BLaER1 (cell line): ENCODE results near the gene KLF13.
A peak's percentile ranks its signal among the peaks of the same experiment; 100 is the strongest.

Experiments used
- H3K27ac ChIP-seq: shearing (Covaris generic); formaldehyde crosslinking; 2 replicates; pipeline ENCODE4 v1.8.1; 2022
- H3K27me3 ChIP-seq: shearing (Covaris generic); formaldehyde crosslinking; 2 replicates; pipeline ENCODE4 v1.8.1; 2022
- H3K36me3 ChIP-seq: shearing (Covaris generic); formaldehyde crosslinking; 2 replicates; pipeline ENCODE4 v1.8.1; 2022
- H3K4me1 ChIP-seq: shearing (Covaris generic); formaldehyde crosslinking; 2 replicates; pipeline ENCODE4 v1.8.1; 2022
- H3K4me2 ChIP-seq: shearing (Covaris generic); formaldehyde crosslinking; 2 replicates; pipeline ENCODE4 v1.8.1; 2022
- H3K4me3 ChIP-seq: shearing (Covaris generic); formaldehyde crosslinking; 2 replicates; pipeline ENCODE4 v1.8.1; 2022
- H3K9ac ChIP-seq: shearing (Covaris generic); formaldehyde crosslinking; 2 replicates; pipeline ENCODE4 v1.8.1; 2022
- H3K9me3 ChIP-seq: shearing (Covaris generic); formaldehyde crosslinking; 2 replicates; pipeline ENCODE4 v1.8.1; 2022
- H4K20me1 ChIP-seq: shearing (Covaris generic); formaldehyde crosslinking; 2 replicates; pipeline ENCODE4 v1.8.1; 2022
- Cebpa-rat ChIP-seq: shearing (Covaris generic); IDR thresholded peaks from 2 replicates; pipeline ENCODE4 v1.8.1; 2022

Gene KLF13

DNA sequence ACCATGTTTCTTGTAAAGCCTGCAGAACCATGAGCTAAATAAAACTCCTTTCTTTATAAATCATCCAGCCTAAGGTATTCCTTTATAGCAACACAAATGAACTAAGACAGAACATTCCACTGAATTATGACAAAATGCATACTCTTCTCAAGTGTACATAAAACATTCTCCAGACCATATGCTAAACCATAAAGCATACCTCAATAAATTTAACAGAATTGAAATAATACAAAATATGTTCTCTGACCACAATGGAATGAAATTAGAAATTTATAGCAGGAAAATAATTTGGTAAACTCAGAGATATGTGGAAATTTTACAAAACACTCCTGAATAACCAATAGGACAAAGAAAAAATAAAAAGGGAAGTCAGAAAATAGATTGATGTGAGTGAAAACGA lies 88.6 kb downstream of the KLF13 start:
- no peaks in the 10 kb centered on the region for H3K27me3 ChIP-seq
- peaks cover 17% of the 10 kb centered on the region for H3K9me3 ChIP-seq
- H3K4me1 ChIP-seq: peaks cover 24% of the 10 kb centered on the region
- H3K4me3 ChIP-seq: no peak overlapping the region
- H3K27ac ChIP-seq: no peak overlapping the region
- H4K20me1 ChIP-seq: no peaks in the 10 kb centered on the region
- peak overlapping the region; percentile 20; the same call in 1 of the 2 replicates for H3K4me2 ChIP-seq
- no peaks in the 10 kb centered on the region for H3K36me3 ChIP-seq
- H3K9ac ChIP-seq: no peak overlapping the region
- TF ChIP-seq Cebpa-rat: no peak

DNA sequence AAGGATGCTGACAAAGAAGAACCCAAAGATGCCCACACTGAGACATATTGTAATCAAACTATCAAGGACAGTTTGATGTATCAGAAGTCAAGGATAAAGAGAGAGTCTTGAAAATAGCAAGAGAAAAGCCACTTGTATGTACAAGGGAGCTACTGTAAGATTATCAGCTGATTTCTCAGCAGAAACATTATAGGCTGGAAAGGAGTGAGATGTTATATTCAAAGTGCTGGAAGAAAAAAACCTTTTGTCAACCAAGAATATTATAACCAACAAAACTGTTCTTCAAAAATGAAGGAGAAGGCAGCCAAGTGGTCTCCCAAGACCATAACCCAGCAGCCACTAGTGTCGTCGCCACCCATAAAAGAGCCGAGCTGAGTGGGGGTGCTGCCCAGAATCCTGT lies 93.2 kb downstream of the KLF13 start:
- Histone ChIP-seq H3K27ac (no peak overlapping the region), H3K36me3 (no peaks in the 10 kb centered on the region), H3K4me2 (no peak overlapping the region), H3K4me3 (no peak overlapping the region), H3K9me3 (peaks cover 31% of the 10 kb centered on the region), H3K4me1 (peaks cover 2% of the 10 kb centered on the region), H3K27me3 (no peaks in the 10 kb centered on the region), H4K20me1 (no peaks in the 10 kb centered on the region), H3K9ac (no peak overlapping the region)
- TF ChIP-seq Cebpa-rat: no peak

DNA sequence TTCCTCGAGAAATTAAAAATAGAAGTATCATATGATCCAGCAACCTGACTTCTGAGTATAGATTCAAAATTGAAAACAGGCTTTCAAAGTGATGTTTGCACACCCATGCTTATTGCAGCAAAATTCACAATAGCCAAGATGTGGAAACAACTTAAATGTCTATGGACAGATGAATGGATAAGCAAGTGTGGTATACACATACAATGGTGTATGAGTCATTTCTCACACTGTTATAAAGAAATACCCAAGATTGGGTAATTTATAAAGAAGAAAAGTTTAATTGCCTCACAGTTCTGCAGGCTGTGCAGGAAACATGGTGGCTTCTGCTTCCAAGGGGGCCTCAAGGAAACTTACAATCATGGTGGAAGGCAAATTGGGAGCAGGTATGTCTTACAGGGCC lies 100.8 kb downstream of the KLF13 start:
- Histone ChIP-seq H3K9me3 (no peaks in the 10 kb centered on the region), H4K20me1 (no peaks in the 10 kb centered on the region), H3K9ac (no peak overlapping the region), H3K4me2 (no peak overlapping the region), H3K4me3 (no peak overlapping the region), H3K27me3 (no peaks in the 10 kb centered on the region), H3K36me3 (no peaks in the 10 kb centered on the region), H3K27ac (no peak overlapping the region), H3K4me1 (peaks cover 9% of the 10 kb centered on the region)
- no peak for TF ChIP-seq Cebpa-rat
